ENCODE data around the gene F7. TPM values are rescaled to one million over a fixed set of nuclear protein-coding genes. Genes with fewer than 3 reads are reported as not detected.
"Not testable (repeated sequence)": the region's sequence is repeated elsewhere in the genome, so short reads cannot be mapped to it uniquely, and the experiment has no call there.

Gene F7
- total RNA-seq, 1 donor, result not detected

GRCh38 chr13:113096052-113096744 lies 9.4 kb upstream of the F7 start:
- TF ChIP-seq CTCF (IDR thresholded peaks at IDR 0.05; ENCODE audit: insufficient read depth, low read depth, low read length), result no peak
- DNase-seq (ENCODE audit: low read depth), result no peak
- H3K4me3 ChIP-seq (ENCODE audit: low read depth, low read length), result no peak overlapping the region

GRCh38 chr13:113096745-113097305 lies 8.8 kb upstream of the F7 start:
- no peak for DNase-seq (ENCODE audit: low read depth)
- no peak for TF ChIP-seq CTCF (IDR thresholded peaks at IDR 0.05; ENCODE audit: insufficient read depth, low read depth, low read length)
- no peak overlapping the region for H3K4me3 ChIP-seq (ENCODE audit: low read depth, low read length)

GRCh38 chr13:113097651-113098050 lies 7.9 kb upstream of the F7 start:
- H3K4me3 ChIP-seq (ENCODE audit: low read depth, low read length), result no peak overlapping the region
- DNase-seq (ENCODE audit: low read depth), result no peak
- no peak for TF ChIP-seq CTCF (IDR thresholded peaks at IDR 0.05; ENCODE audit: insufficient read depth, low read depth, low read length)

GRCh38 chr13:113098162-113098732 lies 7.3 kb upstream of the F7 start:
- H3K4me3 ChIP-seq (ENCODE audit: low read depth, low read length), result no peak overlapping the region
- TF ChIP-seq CTCF (IDR thresholded peaks at IDR 0.05; ENCODE audit: insufficient read depth, low read depth, low read length), result no peak
- peak; percentile 51 for DNase-seq (ENCODE audit: low read depth)

- H3K4me3 ChIP-seq (ENCODE audit: low read depth, low read length), result no peak overlapping the region
- no peak for DNase-seq (ENCODE audit: low read depth)
- TF ChIP-seq CTCF (IDR thresholded peaks at IDR 0.05; ENCODE audit: insufficient read depth, low read depth, low read length), result no peak
These were observed 6.4 kb upstream of the F7 start for GRCh38 chr13:113099142-113099541.

GRCh38 chr13:113102302-113102701 lies 3.3 kb upstream of the F7 start:
- H3K4me3 ChIP-seq (ENCODE audit: low read depth, low read length); DNase-seq (ENCODE audit: low read depth): not testable (repeated sequence)

- no peak for TF ChIP-seq CTCF (IDR thresholded peaks at IDR 0.05; ENCODE audit: insufficient read depth, low read depth, low read length)
- H3K4me3 ChIP-seq (ENCODE audit: low read depth, low read length), result no peak overlapping the region
- DNase-seq (ENCODE audit: low read depth), result no peak
These were observed 2.9 kb upstream of the F7 start for GRCh38 chr13:113102727-113103126.
